HEK293 (cell line): ENCODE measurements around the gene TBC1D17.

Source experiments
- CTCF ChIA-PET: fragments of 350-600 bp; formaldehyde crosslinking; extraction: SDS; loops from one replicate; lab custom pipeline; 2021; ENCODE audit warnings: antibody characterized with exemption; lab: Yijun Ruan, JAX
- POLR2A ChIA-PET: fragments of 300-600 bp; formaldehyde crosslinking; extraction: SDS; loops from one replicate; lab custom pipeline; 2020; ENCODE audit warnings: antibody characterized with exemption, inconsistent platforms; lab: Yijun Ruan, JAX
- H3K27ac ChIP-seq: fragments of 200-500 bp; sonication (Bioruptor generic); 2 replicates; pipeline ENCODE4 v1.5.1; 2014; ENCODE audit warnings: low read depth, low read length, control low read depth, inconsistent platforms; ENCODE audit errors: extremely low read depth
- H3K36me3 ChIP-seq, 2 experiments: fragments of 200-500 bp in 1 of 2; sonication (Bioruptor generic) in 1 of 2; 1 replicate in 1 of 2; 2 replicates in 1 of 2; pipeline ENCODE4 v1.5.1; 2014 to 2017; ENCODE audit warnings: inconsistent platforms in 2 of 2, low read length in 2 of 2; ENCODE audit not compliant: control insufficient read depth in 2 of 2, insufficient read depth in 1 of 2
- H3K4me1 ChIP-seq: fragments of 200-500 bp; sonication (Bioruptor generic); 2 replicates; pipeline ENCODE4 v1.5.1; 2014; ENCODE audit warnings: mild to moderate bottlenecking, low read length, inconsistent platforms; ENCODE audit not compliant: control insufficient read depth, insufficient read depth
- H3K4me3 ChIP-seq: 2 replicates; pipeline ENCODE4 v1.5.1; 2011; ENCODE audit warnings: low read depth, mild to moderate bottlenecking, control low read depth, low read length, moderate library complexity
- H3K9me3 ChIP-seq: fragments of 200-500 bp; sonication (Bioruptor generic); 2 replicates; pipeline ENCODE4 v1.5.1; 2014; ENCODE audit warnings: low read depth, low read length, inconsistent platforms; ENCODE audit not compliant: control insufficient read depth, insufficient read depth
- GLIS1 ChIP-seq: fragments of 450-650 bp; formaldehyde crosslinking; IDR thresholded peaks from 2 replicates; pipeline ENCODE4 v1.5.1; 2016; ENCODE audit warnings: missing biosample characterization, missing genetic modification characterization
- GLIS2 ChIP-seq: fragments of 450-650 bp; formaldehyde crosslinking; IDR thresholded peaks from 2 replicates; pipeline ENCODE4 v1.5.1; 2016; ENCODE audit warnings: missing biosample characterization, missing genetic modification characterization
- KLF16 ChIP-seq: fragments of 450-650 bp; formaldehyde crosslinking; IDR thresholded peaks from 2 replicates; pipeline ENCODE4 v1.5.1; 2017; ENCODE audit warnings: missing biosample characterization, missing genetic modification characterization
- KLF8 ChIP-seq: fragments of 450-650 bp; formaldehyde crosslinking; IDR thresholded peaks from 2 replicates; pipeline ENCODE4 v1.5.1; 2016; ENCODE audit warnings: missing biosample characterization, missing genetic modification characterization
- PRDM1 ChIP-seq: fragments of 450-650 bp; formaldehyde crosslinking; IDR thresholded peaks from 2 replicates; pipeline ENCODE4; 2016; ENCODE audit warnings: missing biosample characterization, missing genetic modification characterization
- PRDM2 ChIP-seq: fragments of 450-650 bp; formaldehyde crosslinking; IDR thresholded peaks from 2 replicates; pipeline ENCODE4 v1.5.1; 2016; ENCODE audit warnings: missing biosample characterization, missing genetic modification characterization, borderline replicate concordance
- SP3 ChIP-seq: fragments of 450-650 bp; formaldehyde crosslinking; IDR thresholded peaks from 2 replicates; pipeline ENCODE4 v1.5.1; 2016; ENCODE audit warnings: missing biosample characterization, missing genetic modification characterization
- WT1 ChIP-seq: fragments of 450-650 bp; formaldehyde crosslinking; IDR thresholded peaks from 2 replicates; pipeline ENCODE4 v1.5.1; 2016; ENCODE audit warnings: missing biosample characterization, missing genetic modification characterization
- ZBTB6 ChIP-seq: fragments of 450-650 bp; formaldehyde crosslinking; IDR thresholded peaks from 2 replicates; pipeline ENCODE4 v1.5.1; 2017; ENCODE audit warnings: missing biosample characterization, missing genetic modification characterization
- ZFP69B ChIP-seq: fragments of 450-650 bp; formaldehyde crosslinking; IDR thresholded peaks from 2 replicates; pipeline ENCODE4 v1.5.1; 2016; ENCODE audit warnings: missing biosample characterization, missing genetic modification characterization
- ZNF335 ChIP-seq: fragments of 450-650 bp; formaldehyde crosslinking; conservative IDR thresholded peaks from 2 replicates; pipeline ENCODE4 v1.5.1; 2016; ENCODE audit warnings: missing biosample characterization, missing genetic modification characterization
- ZNF48 ChIP-seq: fragments of 450-650 bp; formaldehyde crosslinking; IDR thresholded peaks from 2 replicates; pipeline ENCODE4 v1.5.1; 2016; ENCODE audit warnings: missing biosample characterization, missing genetic modification characterization
- ZNF623 ChIP-seq: fragments of 450-650 bp; formaldehyde crosslinking; IDR thresholded peaks from 2 replicates; pipeline ENCODE4 v1.5.1; 2016; ENCODE audit warnings: missing biosample characterization, missing genetic modification characterization
- TF ChIP-seq, protein P1 (sequence below): fragments of 450-650 bp; formaldehyde crosslinking; IDR thresholded peaks from 2 replicates; pipeline ENCODE4 v1.5.1; 2016; ENCODE audit warnings: missing biosample characterization, missing genetic modification characterization
- TF ChIP-seq, protein P2 (sequence below): fragments of 450-650 bp; formaldehyde crosslinking; optimal IDR thresholded peaks from 2 replicates; pipeline ENCODE3; 2016; ENCODE audit warnings: missing biosample characterization, mild to moderate bottlenecking, missing genetic modification characterization
- TF ChIP-seq, protein P3 (sequence below): fragments of 450-650 bp; formaldehyde crosslinking; IDR thresholded peaks from 2 replicates; pipeline ENCODE4 v1.5.1; 2016; ENCODE audit warnings: missing biosample characterization, missing genetic modification characterization

The TBC1D17 gene

DNA sequence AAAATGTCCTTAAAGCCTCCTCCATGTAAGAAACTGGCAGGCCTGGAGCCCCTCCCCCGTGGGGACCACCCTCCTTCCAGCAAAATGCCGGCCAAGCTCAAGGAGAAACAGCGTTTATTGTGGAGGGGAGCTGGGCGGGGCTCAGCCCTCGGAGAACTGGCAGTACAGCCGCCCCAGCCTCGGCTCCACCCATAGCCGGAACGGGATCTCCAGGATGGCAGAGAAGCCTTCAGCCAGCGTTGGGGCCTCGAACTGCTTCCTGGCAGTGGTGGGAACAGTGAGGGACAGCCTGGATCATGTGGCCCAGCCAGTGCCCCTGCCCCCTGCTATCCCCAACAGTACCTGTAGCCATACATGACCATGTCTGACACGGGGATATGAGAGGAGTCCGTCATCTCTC, 16.4 kb upstream of the TBC1D17 start (continued):
- TF ChIP-seq PRDM2: no peak

GRCh38 chr19:49861541-49862378, 15.7 kb upstream of the TBC1D17 start:
- Histone ChIP-seq H3K9me3 (no peaks in the 10 kb centered on the region), H3K36me3 (peaks cover 21 to 78% of the 10 kb centered on the region in 2 experiments), H3K4me3 (no peak overlapping the region), H3K27ac (no peak overlapping the region), H3K4me1 (peaks cover 23% of the 10 kb centered on the region)
- ChIA-PET CTCF (no interaction called here), POLR2A (interaction anchor here (0.6 to 8.2 kb wide), 5 partner anchors 10 to 137 kb away, joined by 3 to 128 read pairs (median 4); partner anchors contain the start of genes AKT1S1, PTOV1 and TBC1D17)
- TF ChIP-seq KLF8 (tag by site-specific recombination): peak; percentile 11; the same call in 1 of the 2 replicates
- TF ChIP-seq, protein P1, sequence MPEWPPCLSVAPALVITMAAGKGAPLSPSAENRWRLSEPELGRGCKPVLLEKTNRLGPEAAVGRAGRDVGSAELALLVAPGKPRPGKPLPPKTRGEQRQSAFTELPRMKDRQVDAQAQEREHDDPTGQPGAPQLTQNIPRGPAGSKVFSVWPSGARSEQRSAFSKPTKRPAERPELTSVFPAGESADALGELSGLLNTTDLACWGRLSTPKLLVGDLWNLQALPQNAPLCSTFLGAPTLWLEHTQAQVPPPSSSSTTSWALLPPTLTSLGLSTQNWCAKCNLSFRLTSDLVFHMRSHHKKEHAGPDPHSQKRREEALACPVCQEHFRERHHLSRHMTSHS (tag by site-specific recombination): no peak
- peak; percentile 29; the same call in 1 of the 2 replicates for TF ChIP-seq GLIS1 (tag by site-specific recombination)
- TF ChIP-seq, all 188 proteins: peak for 2

- ChIA-PET POLR2A (interaction anchor here (1.3 to 8.2 kb wide), 3 partner anchors 11 to 15 kb away, joined by 4 to 128 read pairs (median 5); partner anchors contain the start of genes AKT1S1, PTOV1 and TBC1D17), CTCF (interaction anchor here (0.6 to 1.5 kb wide), 5 partner anchors 10 to 122 kb away, joined by 3 to 4 read pairs (median 4); no protein-coding TSS in a partner anchor)
- Histone ChIP-seq H3K9me3 (no peaks in the 10 kb centered on the region), H3K4me1 (peaks cover 23% of the 10 kb centered on the region), H3K36me3 (peaks cover 21 to 69% of the 10 kb centered on the region in 2 experiments), H3K4me3 (no peak overlapping the region), H3K27ac (peak overlapping the region; percentile 44)
- TF ChIP-seq, protein P2, sequence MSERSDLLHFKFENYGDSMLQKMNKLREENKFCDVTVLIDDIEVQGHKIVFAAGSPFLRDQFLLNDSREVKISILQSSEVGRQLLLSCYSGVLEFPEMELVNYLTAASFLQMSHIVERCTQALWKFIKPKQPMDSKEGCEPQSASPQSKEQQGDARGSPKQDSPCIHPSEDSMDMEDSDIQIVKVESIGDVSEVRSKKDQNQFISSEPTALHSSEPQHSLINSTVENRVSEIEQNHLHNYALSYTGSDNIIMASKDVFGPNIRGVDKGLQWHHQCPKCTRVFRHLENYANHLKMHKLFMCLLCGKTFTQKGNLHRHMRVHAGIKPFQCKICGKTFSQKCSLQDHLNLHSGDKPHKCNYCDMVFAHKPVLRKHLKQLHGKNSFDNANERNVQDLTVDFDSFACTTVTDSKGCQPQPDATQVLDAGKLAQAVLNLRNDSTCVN (tag by site-specific recombination): no peak
- TF ChIP-seq, protein P3, sequence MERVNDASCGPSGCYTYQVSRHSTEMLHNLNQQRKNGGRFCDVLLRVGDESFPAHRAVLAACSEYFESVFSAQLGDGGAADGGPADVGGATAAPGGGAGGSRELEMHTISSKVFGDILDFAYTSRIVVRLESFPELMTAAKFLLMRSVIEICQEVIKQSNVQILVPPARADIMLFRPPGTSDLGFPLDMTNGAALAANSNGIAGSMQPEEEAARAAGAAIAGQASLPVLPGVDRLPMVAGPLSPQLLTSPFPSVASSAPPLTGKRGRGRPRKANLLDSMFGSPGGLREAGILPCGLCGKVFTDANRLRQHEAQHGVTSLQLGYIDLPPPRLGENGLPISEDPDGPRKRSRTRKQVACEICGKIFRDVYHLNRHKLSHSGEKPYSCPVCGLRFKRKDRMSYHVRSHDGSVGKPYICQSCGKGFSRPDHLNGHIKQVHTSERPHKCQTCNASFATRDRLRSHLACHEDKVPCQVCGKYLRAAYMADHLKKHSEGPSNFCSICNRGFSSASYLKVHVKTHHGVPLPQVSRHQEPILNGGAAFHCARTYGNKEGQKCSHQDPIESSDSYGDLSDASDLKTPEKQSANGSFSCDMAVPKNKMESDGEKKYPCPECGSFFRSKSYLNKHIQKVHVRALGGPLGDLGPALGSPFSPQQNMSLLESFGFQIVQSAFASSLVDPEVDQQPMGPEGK: peak; percentile 81
- TF ChIP-seq GLIS1 (tag by site-specific recombination) (0 out of 2 replicates have a peak, but pooled peaks have one; percentile 29), SP3 (peak; percentile 23; the same call in 1 of the 2 replicates), GLIS2 (tag by site-specific recombination) (0 out of 2 replicates have a peak, but pooled peaks have one; percentile 21), PRDM1 (tag by site-specific recombination) (peak; percentile 84; the same call in 1 of the 2 replicates), ZBTB6 (tag by site-specific recombination) (0 out of 2 replicates have a peak, but pooled peaks have one; percentile 5), KLF16 (tag by site-specific recombination) (no peak; the same call in 1 of the 2 replicates), ZNF48 (tag by site-specific recombination) (no peak), WT1 (tag by site-specific recombination) (peak; percentile 52; the same call in 1 of the 2 replicates), ZFP69B (tag by site-specific recombination) (0 out of 2 replicates have a peak, but pooled peaks have one; percentile 79), ZNF335 (tag by site-specific recombination) (no peak), ZNF623 (tag by site-specific recombination) (peak; percentile 100)
Measured at GRCh38 chr19:49862391-49863253, 14.9 kb upstream of the TBC1D17 start.
